ENCODE measurements around the gene CEP63.

Gene CEP63

DNA sequence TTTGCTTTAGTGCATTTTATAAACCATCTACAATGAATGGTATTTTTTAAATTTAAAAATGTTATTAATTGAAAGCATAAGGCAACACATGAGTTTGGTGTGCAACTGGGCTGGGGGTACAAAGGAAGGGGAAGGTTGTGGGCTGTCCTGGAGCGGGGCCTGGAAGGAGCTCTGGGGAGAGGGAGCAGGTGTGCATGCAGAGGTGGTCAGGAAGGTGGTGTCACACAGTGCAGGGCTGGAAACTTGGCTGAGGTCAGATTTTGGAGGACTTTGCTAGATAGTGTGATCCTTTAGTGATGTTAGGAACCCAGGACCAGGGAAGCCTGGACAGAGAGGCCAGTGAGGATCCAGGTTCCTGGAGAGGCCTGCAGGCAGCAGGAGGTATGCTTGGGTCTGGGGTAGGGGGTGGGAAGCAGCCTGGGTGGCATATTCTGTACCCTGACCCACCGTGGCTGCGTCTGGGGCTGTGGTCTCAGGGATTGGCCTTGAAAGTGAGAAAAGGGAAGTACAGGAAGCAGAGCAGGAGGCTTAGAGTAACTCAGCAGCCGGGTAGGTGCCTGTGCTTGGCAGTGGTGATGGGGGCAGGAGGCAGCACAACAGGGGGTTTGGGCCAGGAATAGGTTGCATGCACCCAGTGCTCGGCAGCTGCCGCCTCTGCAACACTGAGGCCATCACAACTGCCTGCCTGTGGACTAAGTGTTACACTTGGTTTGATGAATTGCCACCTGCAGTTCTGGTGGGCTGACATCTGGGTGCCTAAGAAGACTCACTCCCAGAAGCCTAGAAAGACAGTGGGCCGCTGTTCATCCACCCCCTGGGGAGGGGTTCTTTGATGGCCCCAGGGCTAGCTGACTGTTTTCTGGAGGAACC lies 132.0 kb downstream of the CEP63 start:
- DNase-seq (ENCODE audit: extremely low read depth, insufficient read length): no peak
- TF ChIP-seq, protein P1, sequence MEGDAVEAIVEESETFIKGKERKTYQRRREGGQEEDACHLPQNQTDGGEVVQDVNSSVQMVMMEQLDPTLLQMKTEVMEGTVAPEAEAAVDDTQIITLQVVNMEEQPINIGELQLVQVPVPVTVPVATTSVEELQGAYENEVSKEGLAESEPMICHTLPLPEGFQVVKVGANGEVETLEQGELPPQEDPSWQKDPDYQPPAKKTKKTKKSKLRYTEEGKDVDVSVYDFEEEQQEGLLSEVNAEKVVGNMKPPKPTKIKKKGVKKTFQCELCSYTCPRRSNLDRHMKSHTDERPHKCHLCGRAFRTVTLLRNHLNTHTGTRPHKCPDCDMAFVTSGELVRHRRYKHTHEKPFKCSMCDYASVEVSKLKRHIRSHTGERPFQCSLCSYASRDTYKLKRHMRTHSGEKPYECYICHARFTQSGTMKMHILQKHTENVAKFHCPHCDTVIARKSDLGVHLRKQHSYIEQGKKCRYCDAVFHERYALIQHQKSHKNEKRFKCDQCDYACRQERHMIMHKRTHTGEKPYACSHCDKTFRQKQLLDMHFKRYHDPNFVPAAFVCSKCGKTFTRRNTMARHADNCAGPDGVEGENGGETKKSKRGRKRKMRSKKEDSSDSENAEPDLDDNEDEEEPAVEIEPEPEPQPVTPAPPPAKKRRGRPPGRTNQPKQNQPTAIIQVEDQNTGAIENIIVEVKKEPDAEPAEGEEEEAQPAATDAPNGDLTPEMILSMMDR (IDR thresholded peaks at IDR 0.05; ENCODE audit: insufficient read depth, low read length, poor library complexity, severe bottlenecking): no peak
- Histone ChIP-seq H3K4me3 (replicated peaks; ENCODE audit: low read depth, low read length) (no peak overlapping the region), H3K36me3 (ENCODE audit: control insufficient read depth, insufficient read depth, low read length) (no peaks in the 10 kb centered on the region), H3K27me3 (replicated peaks; ENCODE audit: control insufficient read depth, insufficient read depth, low read length) (no peaks in the 10 kb centered on the region; the same call in none of the 2 replicates)

DNA sequence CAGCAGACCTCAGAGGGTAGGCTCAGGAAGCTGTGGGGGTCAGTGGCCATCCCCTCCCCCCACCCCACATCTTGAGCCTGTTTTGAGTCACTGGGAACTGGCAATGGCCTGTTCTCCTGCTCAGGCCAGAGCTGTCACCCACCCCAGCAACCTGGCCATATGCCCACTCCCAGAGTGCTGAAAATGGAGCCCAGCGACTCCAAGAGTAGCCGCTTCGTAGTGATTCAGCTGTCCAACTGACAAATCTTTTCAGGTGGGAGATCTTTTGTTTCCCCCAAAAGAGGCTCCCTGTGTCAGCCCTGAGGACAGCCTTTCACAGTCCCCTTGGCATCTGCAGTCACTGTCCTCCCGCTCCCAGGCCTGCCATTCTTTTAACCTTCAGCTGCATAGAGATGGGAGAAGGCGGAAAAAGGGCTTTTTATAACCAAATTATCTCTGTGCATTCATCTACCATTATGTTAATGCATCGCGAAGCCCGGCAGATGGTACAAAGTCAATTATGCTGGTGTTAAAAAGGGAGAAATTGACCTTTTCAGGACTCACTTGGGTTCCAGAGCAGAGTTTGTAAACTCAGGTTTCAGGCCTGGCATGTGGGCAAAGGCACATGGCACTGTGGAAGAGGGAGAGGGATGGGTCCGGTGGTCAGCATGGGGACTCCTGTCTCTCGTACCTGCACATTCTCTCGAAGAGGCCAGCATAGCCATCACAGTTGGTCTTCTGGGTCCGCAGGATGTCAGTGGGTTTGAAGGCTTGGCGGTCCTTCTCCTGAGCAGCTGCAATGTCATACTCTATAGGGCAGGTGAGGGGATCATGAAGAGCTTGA lies 132.8 kb downstream of the CEP63 start:
- TF ChIP-seq, protein P1 (IDR thresholded peaks at IDR 0.05; ENCODE audit: insufficient read depth, low read length, poor library complexity, severe bottlenecking): no peak
- no peaks in the 10 kb centered on the region for H3K36me3 ChIP-seq (ENCODE audit: control insufficient read depth, insufficient read depth, low read length)
- H3K27me3 ChIP-seq (replicated peaks; ENCODE audit: control insufficient read depth, insufficient read depth, low read length): no peaks in the 10 kb centered on the region; the same call in none of the 2 replicates
- no peak for DNase-seq (ENCODE audit: extremely low read depth, insufficient read length)
- no peak overlapping the region for H3K4me3 ChIP-seq (replicated peaks; ENCODE audit: low read depth, low read length)

DNA sequence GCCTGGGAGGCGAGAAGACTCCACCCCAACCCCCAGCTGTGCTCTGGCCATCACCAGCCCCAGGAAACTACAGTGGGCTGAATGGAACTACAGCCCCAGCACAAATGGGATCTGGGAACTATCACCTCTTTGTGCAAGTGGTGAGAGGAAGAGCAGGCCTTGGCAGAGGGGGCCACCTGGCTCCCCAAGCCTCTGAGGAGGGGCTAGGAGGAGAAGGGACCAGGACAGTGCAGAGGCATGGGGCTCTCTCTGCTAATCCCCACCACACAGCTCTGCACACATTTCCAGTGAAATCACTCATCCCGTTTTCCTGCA lies 133.4 kb downstream of the CEP63 start:
- no peak overlapping the region for H3K4me3 ChIP-seq (replicated peaks; ENCODE audit: low read depth, low read length)

DNA sequence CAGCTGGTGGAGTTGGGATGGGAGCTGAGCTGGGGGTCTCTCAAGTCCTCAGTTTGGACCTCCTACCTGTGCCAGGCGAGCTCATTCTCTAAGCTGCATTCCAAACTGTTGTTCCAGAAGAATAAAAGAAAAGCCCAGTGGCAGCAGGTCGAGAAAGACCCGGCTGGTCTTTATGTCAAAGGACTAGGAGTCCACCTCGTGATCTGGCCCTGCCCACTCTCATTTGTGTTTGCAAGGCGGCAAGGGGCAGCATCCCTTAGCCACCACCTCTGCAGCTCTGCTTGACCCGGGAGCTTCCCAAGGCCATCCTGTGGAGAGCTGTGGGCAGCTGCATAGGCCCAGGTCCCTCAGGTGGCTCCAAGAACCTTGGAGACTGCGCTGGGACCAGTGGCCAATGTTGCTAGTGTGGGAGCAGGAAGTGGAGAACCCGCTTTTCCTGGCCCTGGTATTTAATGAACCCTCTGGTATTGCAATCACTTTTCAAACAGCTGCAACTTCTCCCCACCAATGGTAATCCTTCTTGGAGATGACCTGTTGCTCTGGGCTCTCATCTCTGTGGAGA lies 134.1 kb downstream of the CEP63 start:
- no peaks in the 10 kb centered on the region for H3K36me3 ChIP-seq (ENCODE audit: control insufficient read depth, insufficient read depth, low read length)
- no peak for DNase-seq (ENCODE audit: extremely low read depth, insufficient read length)
- no peaks in the 10 kb centered on the region; the same call in none of the 2 replicates for H3K27me3 ChIP-seq (replicated peaks; ENCODE audit: control insufficient read depth, insufficient read depth, low read length)
- TF ChIP-seq, protein P1 (IDR thresholded peaks at IDR 0.05; ENCODE audit: insufficient read depth, low read length, poor library complexity, severe bottlenecking): no peak
- H3K4me3 ChIP-seq (replicated peaks; ENCODE audit: low read depth, low read length): no peak overlapping the region

More for the DNA sequence above, 133.4 kb downstream of the CEP63 start:
- Histone ChIP-seq H3K27me3 (replicated peaks; ENCODE audit: control insufficient read depth, insufficient read depth, low read length) (no peaks in the 10 kb centered on the region; the same call in none of the 2 replicates), H3K36me3 (ENCODE audit: control insufficient read depth, insufficient read depth, low read length) (no peaks in the 10 kb centered on the region)
- DNase-seq (ENCODE audit: extremely low read depth, insufficient read length): no peak
- TF ChIP-seq, protein P1 (IDR thresholded peaks at IDR 0.05; ENCODE audit: insufficient read depth, low read length, poor library complexity, severe bottlenecking): no peak

DNA sequence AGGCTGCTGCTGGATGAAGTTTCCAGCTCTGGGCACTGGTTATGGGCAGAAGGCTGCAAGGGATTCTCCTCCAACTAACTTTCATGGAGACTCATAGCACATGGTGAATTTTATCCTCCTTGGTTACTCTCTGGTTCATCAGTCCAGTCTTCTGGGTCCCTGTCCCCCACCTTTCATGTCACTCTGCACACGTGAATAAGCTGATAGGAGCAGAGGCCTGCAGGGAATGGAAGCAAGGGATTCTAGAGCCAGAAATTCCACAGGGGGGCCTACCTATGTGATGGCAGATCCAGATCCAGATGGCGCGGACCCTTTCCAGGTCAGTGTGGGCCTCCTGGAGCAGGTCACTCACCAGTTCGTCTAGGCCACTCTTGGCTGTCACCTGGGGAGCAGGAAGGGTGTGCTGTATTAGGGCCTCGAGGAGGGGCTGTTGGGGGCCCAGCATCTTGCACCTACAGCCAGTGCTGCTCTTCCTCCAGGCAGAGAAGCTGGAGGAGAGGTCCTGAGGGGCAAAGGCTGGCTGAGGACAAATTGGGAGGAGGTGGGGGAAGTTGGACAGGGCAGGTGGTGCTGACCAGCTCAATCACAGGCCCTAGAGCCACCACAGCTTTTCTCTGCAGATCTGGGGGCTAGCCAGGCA lies 134.7 kb downstream of the CEP63 start:
- Histone ChIP-seq H3K4me3 (replicated peaks; ENCODE audit: low read depth, low read length) (no peak overlapping the region), H3K36me3 (ENCODE audit: control insufficient read depth, insufficient read depth, low read length) (no peaks in the 10 kb centered on the region), H3K27me3 (replicated peaks; ENCODE audit: control insufficient read depth, insufficient read depth, low read length) (no peaks in the 10 kb centered on the region; the same call in none of the 2 replicates)
- TF ChIP-seq, protein P1 (IDR thresholded peaks at IDR 0.05; ENCODE audit: insufficient read depth, low read length, poor library complexity, severe bottlenecking): no peak
- DNase-seq (ENCODE audit: extremely low read depth, insufficient read length): no peak
